Small intestine (tissue), 7 donors: ENCODE results near the gene ARHGEF10L. TPM values are rescaled to one million over a fixed set of nuclear protein-coding genes. Genes with fewer than 3 reads are reported as not detected.

Experiments used
- DNase-seq, 2 donors: peaks; one replicate each; pipeline versions ENCODE4 v3.0.0 to v3.0.0-alpha.2; 2013
- FAIRE-seq: peaks from 2 replicates; lab custom pipeline; 2012; peaks lifted over from hg19 to GRCh38; lab: Jason Lieb, UNC
- H3K27ac ChIP-seq, 3 donors: one replicate each; pipeline ENCODE4 v1.5.1; 2013; ENCODE audit warnings: low read length in 2 of 3, mild to moderate bottlenecking in 2 of 3, control low read depth in 1 of 3, inconsistent platforms in 1 of 3, low read depth in 1 of 3, moderate library complexity in 1 of 3
- H3K27me3 ChIP-seq, 3 donors: one replicate each; pipeline ENCODE4 v1.6.1; 2013; ENCODE audit warnings: low read length in 3 of 3, inconsistent platforms in 1 of 3; ENCODE audit not compliant: control insufficient read depth in 3 of 3, insufficient read depth in 3 of 3
- H3K36me3 ChIP-seq, 3 donors: one replicate each; pipeline ENCODE4 v1.6.1; 2013; ENCODE audit warnings: low read length in 3 of 3, inconsistent platforms in 1 of 3, low read depth in 1 of 3, mild to moderate bottlenecking in 1 of 3, moderate library complexity in 1 of 3; ENCODE audit not compliant: control insufficient read depth in 3 of 3, insufficient read depth in 2 of 3
- H3K4me1 ChIP-seq, 3 donors: one replicate each; pipeline ENCODE4 v1.6.1; 2013; ENCODE audit warnings: low read length in 2 of 3, inconsistent platforms in 1 of 3, low read depth in 1 of 3, mild to moderate bottlenecking in 1 of 3, moderate library complexity in 1 of 3; ENCODE audit not compliant: control insufficient read depth in 3 of 3, insufficient read depth in 2 of 3
- H3K4me3 ChIP-seq, 3 donors: one replicate each; pipeline ENCODE4 v1.5.1; 2013; ENCODE audit warnings: low read length in 3 of 3, control low read depth in 1 of 3, inconsistent platforms in 1 of 3, low read depth in 1 of 3, mild to moderate bottlenecking in 1 of 3, moderate library complexity in 1 of 3
- H3K9me3 ChIP-seq, 2 donors: one replicate each; pipeline ENCODE4 v1.6.1; 2013; ENCODE audit warnings: low read depth in 1 of 2, low read length in 1 of 2; ENCODE audit not compliant: control insufficient read depth in 2 of 2, insufficient read depth in 1 of 2
- WGBS, 3 donors: extraction: QIAGEN DNeasy Blood & Tissue Kit; methylation state at CpG; one replicate each; pipeline ENCODE4 v1.1.7; 2013; 5-methylcytosine and 5-hydroxymethylcytosine counted together
- polyA plus RNA-seq, 4 donors: library from polyadenylated mRNA; stranded (reverse) in 3 of 4; unstranded in 1 of 4; fragments of 200-250 nt in 3 of 4; fragments of 120-200 nt in 1 of 4; gene quantifications; one replicate each; pipeline versions ENCODE4 v1.2.1 to v1.2.3, GENCODE V29; 2013
- donor health status: healthy with polysubstance abuse.
- donor health status: control.
- donor health status: control.
- donor health status: Bipolar disorder and iron deficiency.
- donor health status: healthy.

The ARHGEF10L gene
- polyA plus RNA-seq, 4 donors, result 5.6 to 120 (median 35.0) TPM

DNA sequence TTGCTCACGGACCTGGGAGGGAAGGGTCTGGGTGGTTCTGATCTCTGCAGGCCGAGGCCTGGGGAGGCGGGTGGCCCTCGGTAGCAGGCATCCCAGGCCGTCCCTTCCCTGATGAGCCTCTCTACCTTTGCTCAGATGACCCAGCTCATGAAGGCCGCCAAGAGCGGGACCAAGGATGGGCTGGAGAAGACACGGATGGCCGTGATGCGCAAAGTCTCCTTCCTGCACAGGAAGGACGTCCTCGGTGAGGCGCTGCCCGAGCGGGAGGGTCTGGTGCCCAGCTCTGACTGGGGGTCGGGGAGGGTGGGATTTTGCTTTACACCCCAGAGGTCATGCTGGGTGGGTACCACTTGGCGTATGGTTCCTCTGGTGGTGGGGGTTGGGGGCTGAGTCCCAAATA, 76.5 kb downstream of the ARHGEF10L start:
- no peak overlapping the region for H3K4me3 ChIP-seq
- H3K36me3 ChIP-seq, result peaks cover 0 to 88% (median 0%) of the 10 kb centered on the region in 3 donors

DNA sequence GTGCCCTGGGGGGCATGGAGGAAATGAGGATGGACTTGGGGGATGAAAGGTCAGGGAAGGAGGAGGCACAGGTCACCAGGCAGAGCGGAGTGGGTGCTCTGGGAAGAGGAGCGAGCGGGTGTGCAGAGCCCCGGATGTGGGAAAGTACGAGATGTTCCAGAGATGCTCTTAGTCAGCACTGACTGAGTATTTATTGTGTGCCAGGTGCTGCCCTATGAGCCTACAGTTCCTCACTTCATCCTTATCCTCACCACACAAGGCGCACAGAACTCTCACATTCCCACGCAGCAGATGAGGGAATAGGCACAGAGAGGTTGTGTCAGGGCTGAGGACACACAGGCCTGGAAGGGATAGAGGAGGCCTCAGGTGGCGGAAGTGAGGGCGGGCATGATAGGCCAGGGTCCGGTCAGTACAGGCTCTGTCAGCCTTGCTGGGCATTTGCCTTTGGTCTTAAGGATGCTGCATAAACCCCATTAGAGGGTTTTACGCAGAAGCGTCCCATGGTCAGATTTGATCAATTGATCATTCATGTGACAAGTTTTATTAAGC, 77.3 kb downstream of the ARHGEF10L start:
- peaks cover 0 to 96% (median 0%) of the 10 kb centered on the region in 3 donors for H3K36me3 ChIP-seq
- 94 to 97% (median 95%) methylated on average over 12 of the region's 12 CpGs for WGBS, 3 donors
- no peaks in the 10 kb centered on the region for H3K9me3 ChIP-seq
- no peak overlapping the region for H3K4me3 ChIP-seq
- no peak overlapping the region for H3K27ac ChIP-seq
- no peaks in the 10 kb centered on the region for H3K4me1 ChIP-seq
- no peaks in the 10 kb centered on the region for H3K27me3 ChIP-seq
- FAIRE-seq (no peak), DNase-seq (no peak)

More for the DNA sequence above, 76.5 kb downstream of the ARHGEF10L start:
- H3K9me3 ChIP-seq, result no peaks in the 10 kb centered on the region
- H3K27ac ChIP-seq, result no peak overlapping the region
- no peak for DNase-seq
- no peaks in the 10 kb centered on the region for H3K4me1 ChIP-seq
- WGBS, 3 donors, result 89 to 92% (median 90%) methylated on average over 13 to 17 of the region's 17 CpGs
- FAIRE-seq, result no peak
- no peaks in the 10 kb centered on the region for H3K27me3 ChIP-seq

DNA sequence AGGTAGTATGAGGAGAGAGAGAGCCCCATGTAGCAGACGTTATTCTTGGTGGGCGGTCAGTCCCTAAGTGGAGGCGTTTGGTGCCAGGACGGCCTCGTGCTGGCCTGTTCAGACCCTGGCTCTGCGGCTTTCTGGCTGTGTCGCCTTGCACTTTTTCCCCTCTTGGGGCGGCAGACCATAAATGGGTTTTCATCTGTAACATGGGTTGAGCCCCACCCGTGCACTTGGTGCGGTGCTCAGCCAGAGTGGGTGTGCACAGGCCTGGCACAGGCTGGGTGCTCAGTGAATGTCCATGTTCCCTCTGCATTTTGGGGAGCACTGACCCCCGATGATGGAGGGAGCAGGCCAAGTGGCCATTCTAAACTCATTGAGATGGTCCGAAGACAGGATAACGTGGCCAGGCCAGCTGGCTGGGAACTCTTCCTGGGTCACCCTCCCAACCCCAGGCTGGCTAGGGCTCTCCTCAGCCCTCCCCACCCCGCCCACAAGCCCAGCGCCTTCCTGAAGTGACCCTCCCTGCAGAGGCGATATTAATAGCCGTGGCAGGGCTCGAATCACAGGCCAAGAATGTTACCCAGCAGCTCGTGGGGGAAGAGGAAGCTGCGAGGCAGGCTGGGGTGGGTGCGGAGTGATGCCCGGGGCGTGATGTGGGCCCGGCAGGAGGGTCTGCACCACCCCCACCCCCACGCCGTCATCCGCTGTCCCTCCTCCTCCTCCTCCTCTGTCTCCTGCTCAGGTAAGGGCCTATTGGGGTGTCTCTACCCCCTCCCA, 78.5 kb downstream of the ARHGEF10L start:
- Histone ChIP-seq H3K9me3 (no peaks in the 10 kb centered on the region), H3K4me3 (no peak overlapping the region), H3K36me3 (peaks cover 0 to 98% (median 0%) of the 10 kb centered on the region in 3 donors), H3K27ac (no peak overlapping the region), H3K27me3 (no peaks in the 10 kb centered on the region), H3K4me1 (no peaks in the 10 kb centered on the region)
- DNase-seq, result no peak
- 69 to 82% (median 78%) methylated on average over 27 of the region's 27 CpGs for WGBS, 3 donors
- no peak for FAIRE-seq

DNA sequence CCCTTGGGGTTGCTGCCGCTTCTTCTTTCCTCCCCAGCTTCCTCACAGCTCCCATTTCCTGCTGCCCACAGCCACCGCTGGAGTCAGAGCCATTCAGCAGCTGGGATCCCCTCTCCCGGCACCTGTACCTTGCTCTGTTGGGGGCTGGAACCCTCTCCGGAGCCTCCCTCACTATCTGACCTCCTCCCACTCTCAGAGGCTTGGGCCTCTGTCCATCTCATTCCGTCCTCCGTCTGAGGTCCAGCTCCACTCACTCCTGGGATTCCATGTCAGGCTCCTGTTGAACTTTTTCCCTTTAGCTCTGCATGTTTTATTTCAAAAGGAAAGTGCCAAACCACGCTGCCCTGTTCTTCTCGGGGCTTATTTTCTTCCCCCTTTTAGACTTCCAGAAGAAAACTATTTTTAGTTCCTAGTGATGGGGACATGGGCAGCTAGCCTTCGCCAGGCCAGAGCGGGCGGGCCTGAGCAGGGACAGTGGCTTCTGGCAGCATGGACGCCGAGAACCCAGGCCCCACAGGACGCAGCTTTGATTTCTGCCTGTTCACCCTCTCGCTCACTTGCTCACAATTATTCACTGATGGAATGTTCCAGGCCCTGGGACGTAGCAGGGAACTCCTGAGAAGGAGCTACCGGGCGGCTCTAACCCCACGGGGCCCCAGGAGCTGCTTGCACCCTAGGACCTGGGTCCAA, 79.2 kb downstream of the ARHGEF10L start:
- no peak overlapping the region for H3K4me3 ChIP-seq
- H3K4me1 ChIP-seq, result no peaks in the 10 kb centered on the region
- DNase-seq (no peak), FAIRE-seq (no peak)
- WGBS, 3 donors, result 74 to 90% (median 81%) methylated on average over 19 of the region's 19 CpGs
- H3K27ac ChIP-seq, result no peak overlapping the region
- peaks cover 0 to 99% (median 0%) of the 10 kb centered on the region in 3 donors for H3K36me3 ChIP-seq
- no peaks in the 10 kb centered on the region for H3K9me3 ChIP-seq
- no peaks in the 10 kb centered on the region for H3K27me3 ChIP-seq

DNA sequence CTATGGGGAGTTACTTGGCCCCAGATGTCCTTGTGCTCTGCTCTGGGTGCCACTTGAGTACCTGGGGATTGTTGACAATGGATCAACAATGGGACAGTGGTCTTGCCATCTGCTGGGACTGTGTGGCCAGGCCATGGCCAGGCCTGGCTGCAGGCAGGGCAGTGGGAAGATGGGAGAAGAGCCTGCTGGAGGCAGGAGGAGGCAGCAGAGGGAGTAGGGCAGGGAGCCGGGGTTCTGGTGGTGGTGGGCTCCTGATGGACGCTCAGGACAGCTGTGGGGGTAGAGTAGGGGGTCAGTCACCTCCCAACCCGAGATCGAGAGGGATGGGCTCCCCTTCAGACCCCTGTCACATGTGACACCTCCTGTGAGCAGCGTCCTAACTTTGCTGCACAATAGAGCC, 81.0 kb downstream of the ARHGEF10L start:
- FAIRE-seq (no peak), DNase-seq (no peak)
- H3K9me3 ChIP-seq, result no peaks in the 10 kb centered on the region
- H3K36me3 ChIP-seq, result peaks cover 0 to 100% (median 0%) of the 10 kb centered on the region in 3 donors
- no peaks in the 10 kb centered on the region for H3K27me3 ChIP-seq
- H3K27ac ChIP-seq, result no peak overlapping the region
- H3K4me1 ChIP-seq, result no peaks in the 10 kb centered on the region
- no peak overlapping the region for H3K4me3 ChIP-seq
- WGBS, 3 donors, result 78 to 84% (median 79%) methylated on average over 5 of the region's 5 CpGs

DNA sequence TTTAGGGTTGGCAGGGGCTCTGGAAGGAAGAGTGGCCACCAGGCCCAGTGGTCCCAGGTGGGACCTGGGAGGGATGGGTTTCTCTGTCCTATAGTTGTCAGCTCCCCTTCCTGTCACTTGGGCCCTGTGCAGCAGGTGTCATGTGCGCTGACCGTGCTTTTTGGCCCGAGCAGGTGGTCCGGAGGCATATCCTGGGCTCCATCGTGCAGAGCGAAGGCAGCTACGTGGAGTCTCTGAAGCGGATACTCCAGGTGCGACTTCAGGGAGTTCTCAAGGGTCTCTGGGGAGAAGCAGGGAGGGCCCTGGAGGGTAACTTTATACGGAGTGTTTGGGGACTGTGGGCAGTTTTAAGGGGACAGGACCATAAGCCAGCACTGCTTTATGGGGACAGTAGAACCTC, 82.2 kb downstream of the ARHGEF10L start:
- Histone ChIP-seq H3K36me3 (peaks cover 0 to 100% (median 0%) of the 10 kb centered on the region in 3 donors), H3K4me1 (no peaks in the 10 kb centered on the region)
- no peak for FAIRE-seq

DNA sequence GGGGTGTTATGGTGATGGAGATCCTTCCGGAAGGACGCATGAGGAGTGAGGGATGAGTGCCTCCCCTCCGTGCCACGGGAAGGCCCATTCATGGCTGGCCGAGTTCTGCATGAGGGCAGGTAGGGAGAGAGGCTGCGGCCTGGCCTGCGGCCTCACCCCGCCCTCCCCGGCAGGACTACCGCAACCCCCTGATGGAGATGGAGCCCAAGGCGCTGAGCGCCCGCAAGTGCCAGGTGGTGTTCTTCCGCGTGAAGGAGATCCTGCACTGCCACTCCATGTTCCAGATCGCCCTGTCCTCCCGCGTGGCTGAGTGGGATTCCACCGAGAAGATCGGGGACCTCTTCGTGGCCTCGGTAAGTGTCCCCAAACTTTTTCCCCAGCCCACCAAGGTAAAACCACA, 83.3 kb downstream of the ARHGEF10L start:
- Histone ChIP-seq H3K36me3 (peaks cover 0 to 100% (median 0%) of the 10 kb centered on the region in 3 donors), H3K27me3 (no peaks in the 10 kb centered on the region), H3K4me3 (no peak overlapping the region), H3K4me1 (no peaks in the 10 kb centered on the region), H3K9me3 (no peaks in the 10 kb centered on the region), H3K27ac (no peak overlapping the region)
- no peak for FAIRE-seq
- 91 to 94% (median 91%) methylated on average over 17 to 22 of the region's 22 CpGs for WGBS, 3 donors
- no peak for DNase-seq

More for the DNA sequence above, 82.2 kb downstream of the ARHGEF10L start:
- no peak for DNase-seq
- H3K27ac ChIP-seq, result no peak overlapping the region
- H3K9me3 ChIP-seq, result no peaks in the 10 kb centered on the region
- no peaks in the 10 kb centered on the region for H3K27me3 ChIP-seq
- WGBS, 3 donors, result 83 to 87% (median 86%) methylated on average over 10 of the region's 10 CpGs
- no peak overlapping the region for H3K4me3 ChIP-seq

DNA sequence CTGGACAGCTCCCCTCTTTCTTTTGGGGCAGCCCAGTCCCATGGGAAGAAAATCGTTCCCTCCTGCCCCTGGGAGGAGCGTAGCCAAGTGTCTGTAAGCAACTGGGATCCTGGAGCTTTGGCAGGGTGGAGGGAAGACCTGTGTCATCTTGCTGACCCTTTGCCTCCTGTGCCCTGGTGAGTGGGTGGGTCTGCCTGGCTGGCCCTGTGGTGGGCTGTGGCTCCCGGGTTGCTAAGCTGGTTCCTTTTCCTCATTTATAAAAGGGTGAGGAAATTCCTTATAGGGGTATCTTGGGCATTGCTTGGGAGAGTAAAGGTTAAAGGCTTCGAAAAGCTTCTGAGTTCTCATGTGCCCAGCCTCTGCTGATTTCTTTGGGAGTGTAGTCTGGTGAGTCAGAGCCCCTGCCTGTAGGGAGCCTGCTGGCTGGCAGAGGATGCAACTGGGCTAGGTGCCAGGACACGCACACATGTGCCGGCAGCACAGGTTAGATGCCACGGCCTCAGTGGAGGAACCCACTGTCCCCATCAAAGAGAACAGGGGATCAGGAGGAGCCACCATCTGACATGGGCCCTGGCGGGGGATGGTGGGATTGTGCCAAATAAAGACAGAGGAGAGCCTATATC, 85.2 kb downstream of the ARHGEF10L start:
- DNase-seq, result peak in 1 of 2 donors; percentile 56

More for the DNA sequence above, 85.2 kb downstream of the ARHGEF10L start:
- no peak overlapping the region for H3K4me3 ChIP-seq
- no peaks in the 10 kb centered on the region for H3K27me3 ChIP-seq
- H3K36me3 ChIP-seq, result peaks cover 0 to 100% (median 0%) of the 10 kb centered on the region in 3 donors
- peak overlapping the region in 1 of 3 donors; percentile 8 for H3K27ac ChIP-seq
- no peaks in the 10 kb centered on the region for H3K4me1 ChIP-seq
- FAIRE-seq, result no peak
- no peaks in the 10 kb centered on the region for H3K9me3 ChIP-seq
- 53 to 60% (median 56%) methylated on average over 8 of the region's 8 CpGs for WGBS, 3 donors
